ACHN (cell line): ENCODE data around the gene CR1L.
A peak's percentile ranks its signal among the peaks of the same experiment; 100 is the strongest.
"Not testable (repeated sequence)": the region's sequence is repeated elsewhere in the genome, so short reads cannot be mapped to it uniquely, and the experiment has no call there.

Experiments used
- DNase-seq: peaks from one replicate; pipeline ENCODE4 v3.0.0-alpha.2; 2015
- in situ Hi-C: cut with HindIII; loops from 2 replicates; pipeline ENCODE4 v1.10.0; 2017; ENCODE audit warnings: low sequenced_read_pairs, low pct_ligation_motif_present, low pct_unique_long_range_greater_than_20kb

The CR1L gene

GRCh38 chr1:207644852-207645634 is at the start of gene CR1L:
TSS of gene CR1L (plus strand) at chr1:207645133. CDS start at chr1:207645234, 101 bp downstream.
- in situ Hi-C loops, result no loop called here
- peak; percentile 43 for DNase-seq

GRCh38 chr1:207603777-207604176 is 41.2 kb upstream of the CR1L start:
- no peak for DNase-seq
- in situ Hi-C loops, result no loop called here

GRCh38 chr1:207605444-207606361 is 39.2 kb upstream of the CR1L start:
- in situ Hi-C loops, result no loop called here
- no peak for DNase-seq

- no peak for DNase-seq
- in situ Hi-C loops, result no loop called here
Measured at GRCh38 chr1:207606362-207606755, 38.6 kb upstream of the CR1L start.

- no peak for DNase-seq
- in situ Hi-C loops, result no loop called here
Measured at GRCh38 chr1:207612762-207613161, 32.2 kb upstream of the CR1L start.

GRCh38 chr1:207619871-207620542 is 24.9 kb upstream of the CR1L start:
- in situ Hi-C loops, result no loop called here
- peak; percentile 68 for DNase-seq

- no peak for DNase-seq
- in situ Hi-C loops, result no loop called here
Measured at GRCh38 chr1:207620543-207620893, 24.4 kb upstream of the CR1L start.

GRCh38 chr1:207625504-207626071 is 19.3 kb upstream of the CR1L start:
- DNase-seq, in situ Hi-C loops: not testable (repeated sequence)

GRCh38 chr1:207626972-207627337 is 18.0 kb upstream of the CR1L start:
- in situ Hi-C loops, result no loop called here
- DNase-seq, result no peak

- DNase-seq, result no peak
- in situ Hi-C loops, result no loop called here
Measured at GRCh38 chr1:207627496-207627895, 17.4 kb upstream of the CR1L start.

GRCh38 chr1:207628776-207629175 is 16.2 kb upstream of the CR1L start:
- in situ Hi-C loops, result no loop called here
- DNase-seq, result no peak

GRCh38 chr1:207631137-207631536 is 13.8 kb upstream of the CR1L start:
- no peak for DNase-seq
- in situ Hi-C loops, result no loop called here

GRCh38 chr1:207633226-207633625 is 11.7 kb upstream of the CR1L start:
- DNase-seq, result no peak
- in situ Hi-C loops, result no loop called here

GRCh38 chr1:207633699-207634289 is 11.1 kb upstream of the CR1L start:
- DNase-seq, in situ Hi-C loops: not testable (repeated sequence)

GRCh38 chr1:207634293-207634692 is 10.6 kb upstream of the CR1L start:
- in situ Hi-C loops, result not testable (repeated sequence)

GRCh38 chr1:207635569-207636186 is 9.3 kb upstream of the CR1L start:
- in situ Hi-C loops, DNase-seq: not testable (repeated sequence)

More at GRCh38 chr1:207634293-207634692, 10.6 kb upstream of the CR1L start:
- not testable (repeated sequence) for DNase-seq

- DNase-seq, in situ Hi-C loops: not testable (repeated sequence)
Measured at GRCh38 chr1:207638487-207639145, 6.3 kb upstream of the CR1L start.
